Endodermal cell (in vitro differentiated cells): ENCODE results near the gene USP48. TPM values are rescaled to one million over a fixed set of nuclear protein-coding genes. Genes with fewer than 3 reads are reported as not detected.

ENCODE experiments used
- DNase-seq: peaks from one replicate; pipeline ENCODE4 v3.0.0-alpha.2; 2017
- H3K27ac ChIP-seq: 2 replicates; pipeline ENCODE4 v1.5.1; 2013; ENCODE audit warnings: mild to moderate bottlenecking, low read depth, low read length, moderate library complexity
- H3K27me3 ChIP-seq: 2 replicates; pipeline ENCODE4 v1.6.1; 2013; ENCODE audit warnings: mild to moderate bottlenecking, low read length, moderate library complexity; ENCODE audit not compliant: insufficient read depth, control insufficient read depth, poor library complexity, severe bottlenecking
- H3K36me3 ChIP-seq: 2 replicates; pipeline ENCODE4 v1.7.0; 2013; ENCODE audit warnings: mild to moderate bottlenecking, low read length, moderate library complexity; ENCODE audit not compliant: control insufficient read depth, insufficient read depth
- H3K4me1 ChIP-seq: one replicate; pipeline ENCODE4 v1.7.0; 2013; ENCODE audit warnings: low read length; ENCODE audit not compliant: control insufficient read depth, insufficient read depth
- H3K4me3 ChIP-seq: 2 replicates; pipeline ENCODE4 v1.5.1; 2013; ENCODE audit warnings: mild to moderate bottlenecking, low read length, moderate library complexity
- H3K9ac ChIP-seq: 2 replicates; pipeline ENCODE4 v1.6.1; 2013; ENCODE audit warnings: mild to moderate bottlenecking, low read length, moderate library complexity; ENCODE audit not compliant: poor library complexity, severe bottlenecking; ENCODE audit errors: extremely low read depth
- H3K9me3 ChIP-seq: 2 replicates; pipeline ENCODE4 v1.6.1; 2013; ENCODE audit warnings: mild to moderate bottlenecking, low read length, moderate library complexity; ENCODE audit not compliant: control insufficient read depth
- H3K27ac Mint-ChIP-seq: 2 replicates; pipeline ENCODE4 v1.8.0; 2020; ENCODE audit warnings: mixed read lengths
- H3K27me3 Mint-ChIP-seq: 2 replicates; pipeline ENCODE4 v1.8.0; 2021; ENCODE audit warnings: mild to moderate bottlenecking, mixed read lengths; ENCODE audit not compliant: insufficient read depth
- H3K36me3 Mint-ChIP-seq: 2 replicates; pipeline ENCODE4 v1.8.0; 2020; ENCODE audit warnings: low read depth, mixed read lengths
- H3K4me1 Mint-ChIP-seq: 2 replicates; pipeline ENCODE4 v1.8.0; 2020; ENCODE audit warnings: mixed read lengths
- H3K4me3 Mint-ChIP-seq: 2 replicates; pipeline ENCODE4 v1.8.0; 2020; ENCODE audit warnings: mild to moderate bottlenecking, moderate library complexity, mixed read lengths
- H3K9me3 Mint-ChIP-seq: 2 replicates; pipeline ENCODE4 v1.8.0; 2020; ENCODE audit warnings: mild to moderate bottlenecking, mixed read lengths
- WGBS, 2 experiments: methylation state at CpG; one replicate each; pipeline versions ENCODE4 v1.1.5 to v1.1.7; 2013; ENCODE audit warnings: missing lambda C conversion rate in 2 of 2, mixed read lengths in 1 of 2; ENCODE audit not compliant: insufficient coverage in 1 of 2, insufficient read length in 1 of 2; 5-methylcytosine and 5-hydroxymethylcytosine counted together
- total RNA-seq, 2 donors: library from RNA; stranded (reverse); fragmentation: NEBNext Ultra II Directional in 1 of 2; extraction: Animal tissue kit (Norgen Biotek cat#: 25700) in 1 of 2; gene quantifications; 2 replicates in 1 of 2; 3 replicates in 1 of 2; pipeline ENCODE4 v1.2.1, GENCODE V29; 2021
- TF ChIP-seq, protein P1 (sequence below): fragments of 200-600 bp; sonication (generic); conservative IDR thresholded peaks from 2 replicates; pipeline ENCODE4 v1.5.0; 2021; ENCODE audit warnings: antibody characterized with exemption, mild to moderate bottlenecking

The USP48 gene
- total RNA-seq, 2 donors from 2014 or later: 73.8 to 78.6 TPM

DNA sequence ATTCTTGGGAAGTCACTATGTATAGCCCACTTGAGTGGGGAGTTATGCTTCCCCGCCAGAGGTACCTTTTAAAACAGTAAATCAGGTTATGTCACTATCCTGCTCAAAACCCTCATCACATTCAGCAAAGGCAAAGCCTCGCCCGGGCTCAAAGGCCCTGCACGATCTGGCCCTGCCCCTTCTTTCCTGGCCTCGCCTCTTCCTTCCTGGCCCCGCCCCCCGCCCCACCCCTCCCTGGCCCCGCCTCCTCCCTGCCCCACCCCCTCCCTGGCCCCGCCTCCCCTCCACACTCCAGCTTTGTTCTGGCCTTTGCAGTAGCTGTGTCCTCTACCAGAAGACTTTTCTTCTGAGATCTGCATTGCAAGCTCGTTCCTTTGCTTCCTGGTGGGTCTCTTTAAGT is 35.7 kb upstream of the USP48 start:
- peak; percentile 93 for DNase-seq
- Mint-ChIP-seq H3K4me1 (peaks cover 2% of the 10 kb centered on the region), H3K4me3 (no peak overlapping the region), H3K27ac (no peak overlapping the region), H3K9me3 (no peaks in the 10 kb centered on the region), H3K27me3 (peaks cover 2% of the 10 kb centered on the region), H3K36me3 (peaks cover 26% of the 10 kb centered on the region)
- Histone ChIP-seq H3K9ac (no peak overlapping the region), H3K36me3 (peaks cover 30% of the 10 kb centered on the region), H3K9me3 (no peaks in the 10 kb centered on the region), H3K27ac (no peak overlapping the region), H3K4me3 (no peak overlapping the region), H3K4me1 (no peaks in the 10 kb centered on the region), H3K27me3 (no peaks in the 10 kb centered on the region)
- 45 to 70% methylated on average over 1 to 6 of the region's 10 CpGs for WGBS, 2 experiments
- TF ChIP-seq, protein P1, sequence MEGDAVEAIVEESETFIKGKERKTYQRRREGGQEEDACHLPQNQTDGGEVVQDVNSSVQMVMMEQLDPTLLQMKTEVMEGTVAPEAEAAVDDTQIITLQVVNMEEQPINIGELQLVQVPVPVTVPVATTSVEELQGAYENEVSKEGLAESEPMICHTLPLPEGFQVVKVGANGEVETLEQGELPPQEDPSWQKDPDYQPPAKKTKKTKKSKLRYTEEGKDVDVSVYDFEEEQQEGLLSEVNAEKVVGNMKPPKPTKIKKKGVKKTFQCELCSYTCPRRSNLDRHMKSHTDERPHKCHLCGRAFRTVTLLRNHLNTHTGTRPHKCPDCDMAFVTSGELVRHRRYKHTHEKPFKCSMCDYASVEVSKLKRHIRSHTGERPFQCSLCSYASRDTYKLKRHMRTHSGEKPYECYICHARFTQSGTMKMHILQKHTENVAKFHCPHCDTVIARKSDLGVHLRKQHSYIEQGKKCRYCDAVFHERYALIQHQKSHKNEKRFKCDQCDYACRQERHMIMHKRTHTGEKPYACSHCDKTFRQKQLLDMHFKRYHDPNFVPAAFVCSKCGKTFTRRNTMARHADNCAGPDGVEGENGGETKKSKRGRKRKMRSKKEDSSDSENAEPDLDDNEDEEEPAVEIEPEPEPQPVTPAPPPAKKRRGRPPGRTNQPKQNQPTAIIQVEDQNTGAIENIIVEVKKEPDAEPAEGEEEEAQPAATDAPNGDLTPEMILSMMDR: no peak

DNA sequence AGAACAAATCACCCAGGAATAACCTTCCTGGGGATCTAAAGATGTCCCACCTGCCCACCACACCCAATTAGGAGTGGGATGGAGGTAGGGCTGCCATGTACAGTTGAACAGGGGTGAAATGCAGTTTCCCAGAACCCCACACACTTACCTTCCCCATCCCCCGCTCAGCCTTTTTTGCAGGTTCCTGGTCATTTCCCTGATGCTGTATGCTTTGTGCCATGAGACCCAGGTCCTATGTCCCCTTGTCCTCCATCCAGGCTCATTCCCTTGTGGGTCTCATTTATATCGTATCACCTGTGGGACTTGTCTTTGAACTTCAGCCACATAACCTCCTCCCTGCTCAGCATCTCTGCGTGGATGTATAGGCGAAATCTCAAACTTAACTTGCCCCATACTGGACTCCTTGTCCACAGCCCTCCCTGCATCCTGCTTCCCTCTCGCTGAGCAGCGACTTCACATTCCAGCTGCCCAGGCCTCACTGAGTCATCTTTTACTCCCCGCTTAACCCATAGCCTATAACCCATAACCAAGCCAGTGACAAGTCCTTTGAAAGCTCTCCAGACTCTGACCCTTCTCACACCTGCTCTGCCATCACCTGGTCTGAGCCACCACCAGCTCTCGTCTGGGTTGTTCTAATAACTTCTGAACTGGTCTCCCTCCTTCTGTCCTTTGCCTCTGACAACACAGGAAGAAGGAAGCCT is 33.8 kb upstream of the USP48 start:
- peaks cover 2% of the 10 kb centered on the region for H3K4me1 Mint-ChIP-seq
- no peak overlapping the region for H3K4me3 Mint-ChIP-seq
- Histone ChIP-seq H3K4me1 (no peaks in the 10 kb centered on the region), H3K9me3 (no peaks in the 10 kb centered on the region), H3K27ac (no peak overlapping the region), H3K4me3 (no peak overlapping the region), H3K27me3 (no peaks in the 10 kb centered on the region), H3K9ac (no peak overlapping the region), H3K36me3 (peaks cover 22% of the 10 kb centered on the region)
- peaks cover 18% of the 10 kb centered on the region for H3K36me3 Mint-ChIP-seq
- peaks cover 9% of the 10 kb centered on the region for H3K27me3 Mint-ChIP-seq
- DNase-seq: peak; percentile 47
- H3K27ac Mint-ChIP-seq: no peak overlapping the region
- TF ChIP-seq, protein P1: no peak
- 91 to 98% methylated on average over 4 to 8 of the region's 8 CpGs for WGBS, 2 experiments
- H3K9me3 Mint-ChIP-seq: no peaks in the 10 kb centered on the region

DNA sequence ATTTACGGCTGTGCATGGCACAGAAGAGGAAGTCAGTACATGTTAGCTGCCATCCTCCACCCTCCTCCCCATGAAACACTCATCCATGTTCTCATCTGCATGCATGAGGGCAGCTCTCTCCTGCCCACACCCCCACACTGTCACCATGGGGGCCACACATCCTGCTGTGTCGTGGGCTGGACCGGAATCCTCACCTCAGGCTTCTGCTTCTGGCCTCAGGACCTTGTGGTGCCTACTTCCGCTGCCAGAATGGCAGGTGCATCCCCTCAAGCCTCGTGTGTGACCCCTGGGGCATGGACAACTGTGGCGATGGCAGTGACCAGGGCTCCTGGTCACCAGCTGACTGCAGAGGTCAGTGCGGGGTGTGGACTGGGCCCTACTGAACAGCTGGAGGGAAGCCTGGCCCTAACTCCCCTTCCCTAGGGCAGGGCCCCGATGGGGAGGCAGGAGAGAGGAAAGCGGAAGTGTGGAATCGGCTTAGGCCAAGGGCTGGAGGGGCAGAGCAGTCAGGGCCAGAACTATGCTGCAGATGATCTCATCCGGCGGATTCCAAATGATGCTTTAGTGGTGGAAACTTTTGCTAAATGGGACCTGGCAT is 32.9 kb upstream of the USP48 start:
- Histone ChIP-seq H3K4me1 (no peaks in the 10 kb centered on the region), H3K27ac (no peak overlapping the region), H3K4me3 (no peak overlapping the region), H3K9me3 (no peaks in the 10 kb centered on the region), H3K27me3 (no peaks in the 10 kb centered on the region), H3K9ac (no peak overlapping the region), H3K36me3 (peaks cover 13% of the 10 kb centered on the region)
- peak; percentile 49 for DNase-seq
- 90 to 94% methylated on average over 9 to 12 of the region's 12 CpGs for WGBS, 2 experiments
- TF ChIP-seq, protein P1: no peak
- Mint-ChIP-seq H3K27me3 (peaks cover 9% of the 10 kb centered on the region), H3K36me3 (peaks cover 12% of the 10 kb centered on the region), H3K27ac (no peak overlapping the region), H3K9me3 (no peaks in the 10 kb centered on the region), H3K4me1 (peaks cover 2% of the 10 kb centered on the region), H3K4me3 (no peak overlapping the region)
